Measurements from ENCODE around the gene RAP1GDS1.

DNA sequence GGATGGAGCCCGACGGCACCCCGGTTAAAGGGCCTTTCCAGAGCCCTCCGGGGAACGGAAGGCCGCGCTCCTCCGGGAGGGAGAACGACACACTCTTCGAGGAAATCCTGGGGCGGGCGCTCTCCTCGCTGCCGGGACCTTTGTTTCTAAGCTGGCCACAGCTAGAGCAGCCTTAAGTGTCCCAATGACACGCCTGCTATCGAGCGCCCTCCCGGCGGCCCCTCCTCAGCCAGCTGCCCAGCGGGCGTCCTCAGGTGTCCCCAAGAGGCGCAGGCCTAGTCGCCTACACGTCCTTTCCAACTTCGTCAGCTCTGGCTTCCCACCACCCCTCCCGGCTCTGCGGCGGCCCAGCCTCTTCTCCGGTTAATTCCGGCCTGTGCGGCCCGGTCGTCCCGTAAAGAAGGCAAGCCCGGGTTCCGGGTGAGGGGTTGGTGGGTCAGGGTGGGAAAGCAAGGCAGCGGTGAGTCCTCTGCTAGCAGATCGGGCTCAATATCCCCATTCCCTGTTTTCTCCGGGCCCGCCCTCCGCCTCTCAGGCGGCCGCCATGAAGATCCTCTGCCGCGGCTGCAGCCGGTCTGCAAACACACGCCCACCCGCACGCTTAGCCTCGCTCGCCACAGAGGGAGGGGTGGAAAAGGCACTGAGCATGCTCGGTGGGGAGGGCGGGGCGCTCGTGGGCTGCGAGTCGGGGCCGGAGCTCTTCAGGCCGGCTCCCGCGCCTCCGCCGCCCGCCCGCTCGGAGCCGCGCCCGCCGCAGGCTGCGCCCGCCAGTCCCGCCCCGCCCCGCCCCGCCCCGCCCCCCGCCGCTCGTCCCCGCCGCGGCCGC, at the start of gene RAP1GDS1:
- TF ChIP-seq, protein P1, sequence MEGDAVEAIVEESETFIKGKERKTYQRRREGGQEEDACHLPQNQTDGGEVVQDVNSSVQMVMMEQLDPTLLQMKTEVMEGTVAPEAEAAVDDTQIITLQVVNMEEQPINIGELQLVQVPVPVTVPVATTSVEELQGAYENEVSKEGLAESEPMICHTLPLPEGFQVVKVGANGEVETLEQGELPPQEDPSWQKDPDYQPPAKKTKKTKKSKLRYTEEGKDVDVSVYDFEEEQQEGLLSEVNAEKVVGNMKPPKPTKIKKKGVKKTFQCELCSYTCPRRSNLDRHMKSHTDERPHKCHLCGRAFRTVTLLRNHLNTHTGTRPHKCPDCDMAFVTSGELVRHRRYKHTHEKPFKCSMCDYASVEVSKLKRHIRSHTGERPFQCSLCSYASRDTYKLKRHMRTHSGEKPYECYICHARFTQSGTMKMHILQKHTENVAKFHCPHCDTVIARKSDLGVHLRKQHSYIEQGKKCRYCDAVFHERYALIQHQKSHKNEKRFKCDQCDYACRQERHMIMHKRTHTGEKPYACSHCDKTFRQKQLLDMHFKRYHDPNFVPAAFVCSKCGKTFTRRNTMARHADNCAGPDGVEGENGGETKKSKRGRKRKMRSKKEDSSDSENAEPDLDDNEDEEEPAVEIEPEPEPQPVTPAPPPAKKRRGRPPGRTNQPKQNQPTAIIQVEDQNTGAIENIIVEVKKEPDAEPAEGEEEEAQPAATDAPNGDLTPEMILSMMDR (conservative IDR thresholded peaks at IDR 0.05 in 1 of 2, IDR thresholded peaks at IDR 0.05 in 1 of 2; ENCODE audit: extremely low read depth in 1 of 2, insufficient read depth in 1 of 2, low read depth in 1 of 2, low read length in 2 of 2), result no peak
- no peak for TF ChIP-seq EZH2 (IDR thresholded peaks at IDR 0.05; ENCODE audit: borderline replicate concordance, low read length)

Data from mammary epithelial cell (primary cell).